MCF 10A (cell line): ENCODE data around the gene NCKAP5L. TPM values are rescaled to one million over a fixed set of nuclear protein-coding genes. Genes with fewer than 3 reads are reported as not detected.
"Not testable (repeated sequence)": the region's sequence is repeated elsewhere in the genome, so short reads cannot be mapped to it uniquely, and the experiment has no call there.

Source experiments
- BruUV-seq: library from RNA; stranded (reverse); fragments of 400-500 nt; replicated peaks from 2 replicates; lab custom pipeline; 2021; lab: Mats Ljungman, UMichigan
- CTCF ChIA-PET: fragments of 300-600 bp; sonication (Branson Sonifier 250); formaldehyde crosslinking; extraction: SDS; loops from one replicate; lab custom pipeline; 2021; ENCODE audit warnings: antibody characterized with exemption, inconsistent platforms; lab: Yijun Ruan, JAX
- POLR2A ChIA-PET: fragments of 300-600, 350-650 bp; sonication (Branson Sonifier 250); formaldehyde crosslinking; extraction: SDS; loops from one replicate; lab custom pipeline; 2020; ENCODE audit warnings: antibody characterized with exemption, inconsistent platforms; lab: Yijun Ruan, JAX
- DNase-seq: peaks from one replicate; pipeline ENCODE4 v3.0.0-alpha.2; 2018; ENCODE audit not compliant: unreplicated experiment
- H3K27ac Mint-ChIP-seq: one replicate; pipeline ENCODE4 v1.8.0; 2022; ENCODE audit warnings: mild to moderate bottlenecking, low read depth, mixed read lengths; ENCODE audit not compliant: unreplicated experiment
- H3K27me3 Mint-ChIP-seq: one replicate; pipeline ENCODE4 v1.8.0; 2022; ENCODE audit warnings: mixed read lengths; ENCODE audit not compliant: insufficient read depth, unreplicated experiment
- H3K36me3 Mint-ChIP-seq: one replicate; pipeline ENCODE4 v1.8.0; 2022; ENCODE audit warnings: mild to moderate bottlenecking, moderate library complexity, mixed read lengths; ENCODE audit not compliant: insufficient read depth, unreplicated experiment
- H3K4me1 Mint-ChIP-seq: one replicate; pipeline ENCODE4 v1.8.0; 2022; ENCODE audit warnings: mixed read lengths; ENCODE audit not compliant: insufficient read depth, unreplicated experiment
- H3K4me3 Mint-ChIP-seq: one replicate; pipeline ENCODE4 v1.8.0; 2022; ENCODE audit warnings: mild to moderate bottlenecking, moderate library complexity, mixed read lengths; ENCODE audit not compliant: unreplicated experiment
- H3K9me3 Mint-ChIP-seq: one replicate; pipeline ENCODE4 v1.8.0; 2022; ENCODE audit warnings: mixed read lengths; ENCODE audit not compliant: unreplicated experiment
- intact Hi-C: fragments of 100-400 bp; cut with micrococcal nuclease; formaldehyde crosslinking; loops from 2 replicates; pipeline ENCODE4 v1.14.1; 2022
- total RNA-seq: library from RNA; stranded (reverse); gene quantifications from 2 replicates; pipeline ENCODE4 v1.2.3, GENCODE V29; 2022
- TF ChIP-seq, protein P1 (sequence below): fragments of 200-600 bp; IDR thresholded peaks from one replicate; pipeline ENCODE4 v1.8.0; 2022; ENCODE audit warnings: antibody characterized with exemption, mild to moderate bottlenecking; ENCODE audit not compliant: unreplicated experiment

The NCKAP5L gene
- total RNA-seq, 1 experiment from 2014 or later: 19.9 TPM

DNA sequence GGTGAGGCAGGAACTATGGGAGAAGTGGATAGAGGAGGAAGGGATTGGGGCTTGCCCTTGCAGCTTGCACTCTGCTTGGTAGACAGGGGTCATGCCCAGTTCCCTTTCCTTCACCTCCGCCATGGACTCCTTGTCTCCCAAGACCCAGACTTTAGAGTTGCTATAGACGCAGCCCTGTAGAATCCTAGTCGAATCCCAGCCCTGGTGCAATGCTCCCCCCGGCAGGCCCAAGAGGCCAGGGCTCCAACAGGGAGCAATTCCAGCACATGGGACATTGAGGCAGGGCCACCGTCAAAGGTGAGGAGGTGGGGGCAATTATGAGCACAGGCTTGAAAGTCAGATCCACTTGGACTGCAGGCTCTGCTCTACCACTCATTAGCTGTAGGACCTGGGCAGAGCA lies 44.2 kb upstream of the NCKAP5L start:
- ChIA-PET POLR2A (no interaction called here), CTCF (interaction anchor here (0.9 kb wide), 1 partner anchor 14 kb away, joined by 3 read pairs; no protein-coding TSS in a partner anchor)
- no peak for DNase-seq
- H3K4me3 Mint-ChIP-seq: no peak overlapping the region
- TF ChIP-seq, protein P1, sequence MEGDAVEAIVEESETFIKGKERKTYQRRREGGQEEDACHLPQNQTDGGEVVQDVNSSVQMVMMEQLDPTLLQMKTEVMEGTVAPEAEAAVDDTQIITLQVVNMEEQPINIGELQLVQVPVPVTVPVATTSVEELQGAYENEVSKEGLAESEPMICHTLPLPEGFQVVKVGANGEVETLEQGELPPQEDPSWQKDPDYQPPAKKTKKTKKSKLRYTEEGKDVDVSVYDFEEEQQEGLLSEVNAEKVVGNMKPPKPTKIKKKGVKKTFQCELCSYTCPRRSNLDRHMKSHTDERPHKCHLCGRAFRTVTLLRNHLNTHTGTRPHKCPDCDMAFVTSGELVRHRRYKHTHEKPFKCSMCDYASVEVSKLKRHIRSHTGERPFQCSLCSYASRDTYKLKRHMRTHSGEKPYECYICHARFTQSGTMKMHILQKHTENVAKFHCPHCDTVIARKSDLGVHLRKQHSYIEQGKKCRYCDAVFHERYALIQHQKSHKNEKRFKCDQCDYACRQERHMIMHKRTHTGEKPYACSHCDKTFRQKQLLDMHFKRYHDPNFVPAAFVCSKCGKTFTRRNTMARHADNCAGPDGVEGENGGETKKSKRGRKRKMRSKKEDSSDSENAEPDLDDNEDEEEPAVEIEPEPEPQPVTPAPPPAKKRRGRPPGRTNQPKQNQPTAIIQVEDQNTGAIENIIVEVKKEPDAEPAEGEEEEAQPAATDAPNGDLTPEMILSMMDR: no peak
- H3K4me1 Mint-ChIP-seq: peaks cover 6% of the 10 kb centered on the region
- peaks cover 12% of the 10 kb centered on the region for H3K27me3 Mint-ChIP-seq
- intact Hi-C loops: no loop called here
- no TSS peak for BruUV-seq
- H3K27ac Mint-ChIP-seq: no peak overlapping the region
- H3K36me3 Mint-ChIP-seq: no peaks in the 10 kb centered on the region
- no peaks in the 10 kb centered on the region for H3K9me3 Mint-ChIP-seq

- BruUV-seq, H3K9me3 Mint-ChIP-seq, POLR2A ChIA-PET, H3K4me3 Mint-ChIP-seq, H3K27ac Mint-ChIP-seq, DNase-seq, intact Hi-C loops, H3K36me3 Mint-ChIP-seq: not testable (repeated sequence)
- CTCF ChIA-PET: interaction anchor here (0.9 to 1.1 kb wide), 2 partner anchors 14 to 73 kb away, joined by 3 read pairs; no protein-coding TSS in a partner anchor
- Mint-ChIP-seq H3K4me1 (peaks cover 10% of the 10 kb centered on the region), H3K27me3 (peaks cover 12% of the 10 kb centered on the region)
Measured at GRCh38 chr12:49871811-49872251, 43.6 kb upstream of the NCKAP5L start.

- H3K27ac Mint-ChIP-seq: no peak overlapping the region
Measured at GRCh38 chr12:49871263-49871561, 43.0 kb upstream of the NCKAP5L start.

DNA sequence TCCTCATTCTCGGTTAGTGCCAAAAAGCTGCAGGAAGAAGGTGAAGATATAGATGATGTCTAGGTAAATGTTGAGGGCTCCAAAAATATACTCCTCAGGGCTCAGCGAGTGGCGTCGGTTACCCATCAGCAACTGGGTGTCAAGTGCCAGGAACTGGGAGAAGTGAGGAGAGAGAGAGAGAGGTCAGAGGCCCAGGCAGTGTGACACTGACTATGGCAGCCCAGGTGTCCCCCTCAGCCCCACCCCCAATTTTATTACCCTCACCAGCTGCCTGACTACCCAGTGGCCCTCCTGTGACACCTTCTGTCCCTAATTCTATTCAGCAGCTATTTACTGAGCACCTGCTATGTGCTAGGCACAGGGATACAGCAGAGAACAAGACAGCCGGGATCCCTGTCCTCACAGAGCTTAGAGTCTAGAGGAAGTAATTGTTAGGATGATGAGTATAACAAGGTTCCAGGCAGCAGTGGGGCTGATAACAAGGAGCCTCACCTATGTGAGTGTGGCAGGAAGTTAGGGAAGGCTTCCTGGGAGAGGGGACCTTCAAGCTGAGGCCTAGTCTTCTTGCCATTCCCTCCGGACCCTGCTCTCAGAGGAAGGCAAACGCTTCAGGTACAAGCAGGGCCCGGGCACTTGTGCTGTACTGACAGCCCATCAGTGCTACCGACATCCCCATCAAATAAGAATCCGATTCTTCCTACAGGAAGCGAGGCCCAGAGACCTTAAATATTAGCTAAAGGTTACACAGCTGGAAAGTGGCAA lies 42.5 kb upstream of the NCKAP5L start:
- intact Hi-C loops: no loop called here
- POLR2A ChIA-PET: no interaction called here
- Mint-ChIP-seq H3K9me3 (no peaks in the 10 kb centered on the region), H3K36me3 (no peaks in the 10 kb centered on the region), H3K4me1 (peaks cover 10% of the 10 kb centered on the region), H3K27ac (no peak overlapping the region), H3K4me3 (no peak overlapping the region), H3K27me3 (peaks cover 12% of the 10 kb centered on the region)
- DNase-seq: no peak
- BruUV-seq: no TSS peak
- TF ChIP-seq, protein P1: no peak
- CTCF ChIA-PET: interaction anchor here (0.6 to 6.4 kb wide), 5 partner anchors 74 to 773 kb away, joined by 3 to 59 read pairs (median 3); no protein-coding TSS in a partner anchor

More at GRCh38 chr12:49871263-49871561, 43.0 kb upstream of the NCKAP5L start:
- Mint-ChIP-seq H3K4me3 (no peak overlapping the region), H3K4me1 (peaks cover 10% of the 10 kb centered on the region), H3K36me3 (no peaks in the 10 kb centered on the region), H3K27me3 (peaks cover 12% of the 10 kb centered on the region), H3K9me3 (no peaks in the 10 kb centered on the region)
- ChIA-PET POLR2A (no interaction called here), CTCF (interaction anchor here (0.6 to 1.4 kb wide), 3 partner anchors 74 to 774 kb away, joined by 3 to 4 read pairs (median 3); no protein-coding TSS in a partner anchor)
- TF ChIP-seq, protein P1: no peak
- no peak for DNase-seq
- no TSS peak for BruUV-seq
- intact Hi-C loops: no loop called here
